ENCODE data around the gene ANKRD10.

Gene ANKRD10

GRCh38 chr13:110944968-110945927 lies 30.4 kb upstream of the ANKRD10 start:
- DNase-seq (ENCODE audit: low read depth in 2 of 2), result no peak

DNA sequence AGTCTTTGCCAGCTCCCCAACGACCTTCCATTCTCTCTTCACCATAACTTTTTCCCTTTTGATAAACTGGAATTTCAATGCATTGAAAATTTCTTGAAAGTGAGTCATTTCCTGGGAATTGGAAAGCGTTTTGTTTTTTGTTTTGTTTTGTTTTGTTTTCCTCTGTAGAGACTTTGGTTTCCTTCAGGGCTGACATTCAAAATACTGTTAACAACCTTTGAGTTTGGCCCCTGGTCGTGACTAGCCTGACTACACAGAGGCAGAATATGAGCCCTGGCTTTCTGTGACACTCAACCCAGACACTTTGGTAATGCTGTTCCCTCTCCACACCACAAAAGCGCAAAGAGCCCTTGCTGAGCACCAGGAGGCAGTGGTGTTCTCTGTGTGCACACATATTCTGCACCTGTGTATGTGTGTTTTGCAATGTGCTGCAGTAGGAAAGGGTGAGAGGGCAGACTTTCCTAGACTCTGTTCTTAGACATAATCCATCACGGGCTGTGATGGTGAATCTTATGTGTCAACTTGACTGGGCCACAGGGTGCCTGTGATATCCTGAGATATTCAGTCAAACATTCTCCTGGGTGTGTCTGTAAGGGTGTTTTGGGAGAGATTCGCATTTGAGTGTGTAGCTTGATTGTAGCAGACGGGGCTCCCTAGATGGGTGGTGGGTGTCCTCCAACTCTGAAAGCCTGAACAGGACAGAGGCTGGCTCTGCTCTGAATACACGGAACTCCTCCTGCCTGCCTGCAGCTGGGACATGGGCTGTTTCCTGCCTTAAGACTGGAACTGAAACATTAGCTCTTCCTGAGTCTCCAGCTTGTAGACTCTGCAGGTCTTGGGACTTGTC lies 29.5 kb upstream of the ANKRD10 start:
- no peak for DNase-seq (ENCODE audit: low read depth in 2 of 2)

- DNase-seq (ENCODE audit: low read depth in 2 of 2), result no peak
Observed at GRCh38 chr13:110942248-110942981, 27.5 kb upstream of the ANKRD10 start.

DNA sequence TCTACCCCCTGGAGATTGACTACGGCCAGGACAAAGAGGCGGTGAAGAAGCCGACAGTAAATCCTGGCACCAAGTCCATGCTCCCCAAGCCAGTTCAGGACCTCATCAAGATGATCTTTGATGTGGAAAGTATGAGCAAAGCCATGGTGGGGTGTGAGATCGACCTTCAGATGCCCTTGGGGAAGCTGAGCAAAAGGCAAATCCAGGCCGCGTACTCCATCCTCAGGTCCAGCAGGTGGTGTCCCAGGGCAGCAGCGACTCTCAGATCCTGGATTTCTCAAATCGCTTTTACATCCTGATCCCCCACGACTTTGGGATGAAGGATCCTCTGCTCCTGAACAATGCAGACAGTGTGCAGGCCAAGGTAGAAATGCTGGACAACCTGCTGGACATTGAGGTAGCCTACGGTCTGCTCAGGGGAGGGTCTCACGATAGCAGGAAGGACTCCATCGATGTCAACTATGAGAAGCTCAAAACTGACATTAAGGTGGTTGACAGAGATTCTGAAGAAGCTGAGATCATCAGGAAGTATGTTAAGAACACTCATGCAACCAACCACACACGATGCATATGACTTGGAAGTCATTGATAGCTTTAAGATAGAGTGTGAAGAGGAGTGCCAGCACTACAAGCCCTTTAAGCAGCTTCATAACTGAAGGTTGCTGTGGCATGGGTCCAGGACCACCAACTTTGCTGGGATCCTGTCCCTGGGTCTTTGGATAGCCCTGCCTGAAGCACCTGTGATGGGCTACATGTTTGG lies 24.0 kb upstream of the ANKRD10 start:
- DNase-seq (ENCODE audit: low read depth in 2 of 2), result no peak

DNA sequence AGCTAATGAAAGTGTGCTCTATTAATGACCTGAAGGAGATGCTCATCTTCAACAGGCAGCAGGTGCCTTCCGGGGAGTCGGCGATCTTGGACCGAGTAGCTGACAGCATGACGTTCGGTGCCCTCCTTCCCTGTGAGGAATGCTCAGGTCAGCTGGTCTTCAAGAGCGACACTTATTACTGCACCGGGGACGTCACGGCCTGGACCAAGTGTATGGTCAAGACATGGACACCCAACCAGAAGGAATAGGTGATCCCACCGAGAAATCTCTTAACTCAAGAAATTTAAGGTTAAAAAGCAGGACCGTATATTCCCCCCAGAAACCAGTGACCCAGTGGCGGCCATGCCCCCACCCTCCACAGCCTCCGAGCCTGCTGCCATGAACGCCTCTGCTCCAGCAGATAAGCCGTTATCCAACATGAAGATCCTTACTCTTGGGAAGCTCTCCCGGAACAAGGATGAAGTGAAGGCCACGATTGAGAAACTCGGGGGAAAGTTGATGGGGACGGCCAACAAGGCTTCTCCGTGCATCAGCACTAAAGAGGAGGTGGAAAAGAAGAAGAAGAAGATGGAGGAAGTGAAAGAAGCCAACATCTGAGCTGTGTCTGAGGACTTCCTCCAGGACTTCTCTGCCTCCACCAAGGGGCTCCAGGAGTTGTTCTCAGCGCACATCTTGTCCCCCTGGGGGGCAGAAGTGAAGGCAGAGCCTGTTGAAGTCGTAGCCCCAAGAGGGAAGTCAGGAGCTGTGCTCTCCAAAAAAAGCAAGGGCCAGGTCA lies 22.8 kb upstream of the ANKRD10 start:
- DNase-seq (ENCODE audit: low read depth in 2 of 2), result no peak

GRCh38 chr13:110936519-110936918 lies 21.6 kb upstream of the ANKRD10 start:
- no peak for DNase-seq (ENCODE audit: low read depth in 2 of 2)

GRCh38 chr13:110932588-110932987 lies 17.7 kb upstream of the ANKRD10 start:
- no peak for DNase-seq (ENCODE audit: low read depth in 2 of 2)

DNA sequence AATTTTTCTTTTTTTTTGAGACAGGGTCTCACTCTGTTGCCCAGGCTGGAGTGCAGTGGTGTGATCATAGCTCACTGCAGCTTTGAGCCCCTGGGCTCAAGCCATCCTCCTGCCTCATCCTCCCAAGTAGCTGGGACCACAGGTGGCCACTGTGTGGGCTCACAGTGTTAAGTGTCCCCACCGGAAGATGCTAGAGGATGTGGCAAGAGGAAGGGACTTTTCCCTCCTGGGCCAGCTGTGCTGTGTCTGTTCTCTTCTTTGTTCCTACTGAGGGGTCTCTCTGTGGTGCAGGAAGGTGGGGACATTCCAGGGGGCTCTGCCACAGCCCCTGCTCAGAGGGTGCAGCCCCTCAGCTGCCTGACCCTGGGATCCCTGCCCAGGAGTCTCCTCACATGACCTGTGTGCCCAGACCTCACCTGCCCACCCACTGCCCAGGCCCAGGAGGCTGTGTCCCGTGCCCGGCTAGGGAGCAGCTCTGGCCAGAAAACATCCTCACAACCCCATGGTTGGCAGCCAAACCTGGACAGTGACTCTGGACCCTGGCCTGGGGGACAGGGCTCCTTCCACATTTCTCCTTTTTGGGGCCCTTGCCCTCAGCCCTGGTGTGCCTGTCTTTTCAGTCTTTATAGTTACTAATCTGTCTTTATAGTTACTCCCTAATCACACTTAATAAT lies 14.4 kb upstream of the ANKRD10 start:
- no peak for DNase-seq (ENCODE audit: low read depth in 2 of 2)

DNA sequence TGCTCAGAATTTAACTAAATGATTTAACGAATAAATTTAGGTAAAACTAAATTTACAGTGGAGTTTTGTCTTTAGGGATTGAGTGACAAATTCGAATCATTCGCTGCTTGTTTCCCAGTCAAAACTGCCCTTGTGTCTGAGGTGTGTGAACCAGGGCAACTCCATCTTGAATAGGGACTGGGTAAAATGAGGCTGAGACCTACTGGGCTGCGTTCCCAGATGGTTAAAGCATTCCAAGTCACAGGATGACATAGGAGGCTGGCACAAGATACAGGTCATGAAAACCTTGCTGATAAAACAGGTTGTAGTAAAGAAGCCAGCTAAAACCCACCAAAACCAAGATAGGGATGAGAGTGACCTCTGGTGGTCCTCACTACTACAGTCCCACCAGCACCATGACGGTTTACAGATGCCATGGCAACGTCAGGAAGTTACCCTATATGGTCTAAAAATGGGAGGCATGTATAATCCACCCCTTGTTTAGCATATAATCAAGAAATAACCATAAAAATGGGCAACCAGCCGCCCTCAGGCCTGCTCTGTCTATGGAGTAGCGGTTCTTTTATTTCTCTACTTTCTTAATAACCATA lies 10.2 kb upstream of the ANKRD10 start:
- no peak for DNase-seq (ENCODE audit: low read depth in 2 of 2)

- no peak for DNase-seq (ENCODE audit: low read depth in 2 of 2)
Observed at GRCh38 chr13:110924639-110924934, 9.7 kb upstream of the ANKRD10 start.

- DNase-seq (ENCODE audit: low read depth in 2 of 2), result no peak
Observed at GRCh38 chr13:110923777-110924638, 9.1 kb upstream of the ANKRD10 start.

GRCh38 chr13:110923086-110923485 lies 8.2 kb upstream of the ANKRD10 start:
- DNase-seq (ENCODE audit: low read depth in 2 of 2), result no peak

DNA sequence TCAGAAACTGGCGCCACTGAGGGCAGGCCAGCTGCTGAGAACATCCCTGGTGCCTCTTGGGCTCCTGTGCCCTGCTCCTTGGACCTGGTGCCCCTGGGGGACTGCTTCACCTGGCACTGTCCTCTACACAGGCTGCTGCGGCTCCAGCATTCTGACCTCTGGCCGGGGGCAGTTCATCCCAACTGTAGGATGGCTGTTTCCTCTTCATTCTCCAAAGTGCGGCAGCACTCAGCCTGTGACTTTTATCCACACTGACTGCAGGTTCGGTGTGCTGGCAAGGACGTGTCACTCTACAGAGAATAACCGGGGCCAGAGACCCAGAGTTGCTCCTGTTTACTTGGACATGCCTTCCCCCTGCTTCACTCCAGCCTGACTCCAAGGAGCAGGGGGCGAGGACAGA lies 7.6 kb upstream of the ANKRD10 start:
- no peak for DNase-seq (ENCODE audit: low read depth in 2 of 2)

DNA sequence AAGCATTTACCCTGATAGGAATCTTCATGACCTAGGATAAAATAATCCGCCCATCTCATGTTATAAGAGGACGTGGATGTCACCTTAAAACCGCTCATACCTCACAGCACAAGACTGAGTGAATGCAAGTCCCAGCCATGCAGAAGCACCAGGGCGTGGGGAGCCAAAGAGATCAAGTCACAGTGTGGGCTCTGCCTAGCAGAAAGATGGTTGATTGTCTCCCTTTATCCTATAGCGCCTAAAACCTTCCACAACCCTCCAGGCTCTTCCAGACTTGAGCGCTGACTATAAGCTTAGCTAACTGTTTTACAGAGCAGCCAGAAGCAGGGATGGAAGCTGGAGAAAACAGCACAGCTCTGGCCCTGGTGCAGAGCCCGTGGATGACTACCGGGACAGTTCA lies 6.8 kb upstream of the ANKRD10 start:
- DNase-seq (ENCODE audit: low read depth in 2 of 2), result no peak

GRCh38 chr13:110921209-110921608 lies 6.3 kb upstream of the ANKRD10 start:
- DNase-seq (ENCODE audit: low read depth in 2 of 2), result no peak

DNA sequence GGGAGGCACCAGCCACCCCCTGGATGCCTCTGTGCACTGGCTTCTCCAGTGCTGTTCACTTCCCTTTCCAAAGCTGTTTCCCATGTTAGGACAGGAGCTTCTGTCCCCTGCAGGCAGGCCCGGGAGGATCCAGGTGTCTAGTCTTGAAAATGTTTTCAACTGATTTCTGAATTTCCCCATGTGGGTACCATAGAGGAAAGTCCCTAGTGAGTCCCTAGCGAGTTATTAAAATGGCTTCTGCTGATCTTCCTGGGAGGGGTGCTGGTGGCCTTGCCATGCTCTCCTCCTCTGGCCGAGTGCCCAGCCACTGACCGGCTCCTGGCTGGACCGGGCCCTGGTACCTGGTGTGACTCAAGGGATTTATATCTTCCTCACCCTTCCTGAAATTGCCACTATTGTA lies 5.2 kb upstream of the ANKRD10 start:
- no peak for DNase-seq (ENCODE audit: low read depth in 2 of 2)

- DNase-seq (ENCODE audit: low read depth in 2 of 2), result no peak
Observed at GRCh38 chr13:110916301-110917142, 1.7 kb upstream of the ANKRD10 start.

- DNase-seq (ENCODE audit: low read depth in 2 of 2), result no peak
Observed at GRCh38 chr13:110915874-110916206, 971 bp upstream of the ANKRD10 start.
